A549 treated with AZD2906 at 1 μM for 4 hours (cell line): ENCODE data around the gene PRODH2. TPM values are rescaled to one million over a fixed set of nuclear protein-coding genes. Genes with fewer than 3 reads are reported as not detected.

Experiments used
- total RNA-seq: library from RNA; stranded (reverse); fragments of 200-300 nt; extraction: Qiagen RNA extraction; gene quantifications from 5 replicates; pipeline ENCODE4 v1.2.3, GENCODE V29; 2022

The PRODH2 gene, protein sequence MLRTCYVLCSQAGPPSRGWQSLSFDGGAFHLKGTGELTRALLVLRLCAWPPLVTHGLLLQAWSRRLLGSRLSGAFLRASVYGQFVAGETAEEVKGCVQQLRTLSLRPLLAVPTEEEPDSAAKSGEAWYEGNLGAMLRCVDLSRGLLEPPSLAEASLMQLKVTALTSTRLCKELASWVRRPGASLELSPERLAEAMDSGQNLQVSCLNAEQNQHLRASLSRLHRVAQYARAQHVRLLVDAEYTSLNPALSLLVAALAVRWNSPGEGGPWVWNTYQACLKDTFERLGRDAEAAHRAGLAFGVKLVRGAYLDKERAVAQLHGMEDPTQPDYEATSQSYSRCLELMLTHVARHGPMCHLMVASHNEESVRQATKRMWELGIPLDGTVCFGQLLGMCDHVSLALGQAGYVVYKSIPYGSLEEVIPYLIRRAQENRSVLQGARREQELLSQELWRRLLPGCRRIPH
- total RNA-seq, result 0.14 to 0.56 TPM (median 0.23 TPM) in 5 replicates

GRCh38 chr19:35812220-35813042 lies at the start of gene PRODH2:
TSS of gene PRODH2 (minus strand) at chr19:35812845. CDS start at chr19:35812805, 40 bp downstream.

DNA sequence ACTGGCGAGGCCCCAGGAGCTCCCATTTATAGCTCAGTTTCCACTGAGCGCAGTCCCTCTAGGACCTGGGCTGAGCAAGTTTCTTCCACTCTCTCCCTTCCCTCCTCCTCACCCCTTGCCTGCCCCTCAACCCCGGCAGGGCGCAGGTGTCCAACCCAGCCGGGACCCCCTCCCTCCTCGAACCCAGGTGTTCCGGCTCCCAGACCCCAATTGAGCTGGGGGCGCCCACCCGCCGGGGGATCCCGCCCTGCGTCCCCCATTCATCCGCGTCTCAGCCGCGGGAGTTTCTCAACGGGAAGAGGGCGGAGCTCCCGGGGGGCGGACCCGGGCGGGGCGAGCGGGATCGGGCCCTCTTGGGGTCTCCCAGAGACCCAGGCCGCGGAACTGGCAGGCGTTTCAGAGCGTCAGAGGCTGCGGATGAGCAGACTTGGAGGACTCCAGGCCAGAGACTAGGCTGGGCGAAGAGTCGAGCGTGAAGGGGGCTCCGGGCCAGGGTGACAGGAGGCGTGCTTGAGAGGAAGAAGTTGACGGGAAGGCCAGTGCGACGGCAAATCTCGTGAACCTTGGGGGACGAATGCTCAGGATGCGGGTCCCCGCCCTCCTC lies 44.0 kb upstream of the PRODH2 start, which contains the start of gene KIRREL2:
Gene KIRREL2 (plus strand): TSS at position 366 of the 604 bp plus-strand sequence. CDS start 209 bp downstream, at position 575.

GRCh38 chr19:35852029-35852780 lies 39.6 kb upstream of the PRODH2 start, which contains the start of gene NPHS1:
TSS of gene NPHS1 (minus strand) at chr19:35852504. CDS start at chr19:35851837, 667 bp downstream.

GRCh38 chr19:35775298-35776101 lies 37.1 kb downstream of the PRODH2 start, which contains the start of gene ARHGAP33:
TSS of gene ARHGAP33 (plus strand) at chr19:35775564. CDS start at chr19:35775659, 95 bp downstream.

DNA sequence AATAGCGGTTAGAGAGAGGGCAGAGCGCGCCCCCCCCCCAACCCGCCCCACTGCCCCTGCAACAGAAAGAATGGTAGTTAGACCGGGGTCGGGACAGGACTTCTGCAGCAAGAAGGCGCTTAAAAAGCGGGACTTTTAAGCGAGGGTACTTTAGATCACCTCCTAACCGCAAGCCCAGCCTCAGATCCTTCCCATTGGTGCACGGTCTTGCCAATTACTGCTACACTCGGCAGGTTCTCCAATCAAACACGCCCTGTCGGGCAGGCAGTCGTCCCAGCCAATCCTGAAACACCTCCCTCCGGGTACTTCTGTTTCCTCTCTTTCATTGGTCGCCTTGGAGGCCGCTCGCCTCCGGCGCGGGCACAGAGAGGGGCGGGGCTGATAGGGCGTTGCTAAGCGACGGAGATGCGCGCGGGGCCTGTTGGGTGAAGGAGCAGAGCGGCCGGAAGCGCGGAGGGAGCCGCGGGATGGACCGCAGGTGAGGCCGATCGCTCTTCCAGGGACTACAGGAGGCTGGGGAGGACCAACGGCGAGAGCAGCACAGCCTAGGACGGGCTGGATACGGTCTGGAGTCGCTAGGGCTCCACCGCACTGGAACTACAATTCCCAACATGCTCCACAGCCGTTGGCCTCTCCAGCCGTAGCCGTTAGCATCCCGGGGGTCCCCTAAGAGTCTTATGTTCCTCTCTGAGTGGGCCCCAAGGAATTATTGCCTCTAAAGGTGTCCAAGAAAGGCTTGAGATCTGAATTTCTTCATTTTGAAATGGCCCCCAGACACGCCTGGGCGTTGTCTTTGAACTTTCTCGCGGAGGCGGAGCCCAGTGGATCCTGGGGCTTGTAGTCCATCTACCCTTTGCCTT lies 54.7 kb downstream of the PRODH2 start, which contains the start of gene PROSER3:
Gene PROSER3 (plus strand): TSS at position 428 of the 860 bp plus-strand sequence. CDS start 40 bp downstream, at position 468.

GRCh38 chr19:35756377-35757230 lies 56.0 kb downstream of the PRODH2 start, which contains the start of gene HSPB6:
TSS of gene HSPB6 (minus strand) at chr19:35757029. CDS start at chr19:35757008, 21 bp downstream.

Other genes starting within 250 kb of the PRODH2 start
- 0.06 to 0.14 TPM (median 0.13 TPM) in 4 of 5 replicates, not detected in the other for gene ATP4A, start 249.2 kb downstream of the PRODH2 start, total RNA-seq
- not detected in 5 replicates for gene PMIS2, start 226.7 kb downstream of the PRODH2 start, total RNA-seq
- gene HAUS5, start 200.1 kb downstream of the PRODH2 start, total RNA-seq, result 11.1 to 17.3 TPM (median 14.6 TPM) in 5 replicates
- gene RBM42, start 183.8 kb downstream of the PRODH2 start, total RNA-seq, result 150 to 223 TPM (median 210 TPM) in 5 replicates
- 1.7 to 3.4 TPM (median 2.7 TPM) in 5 replicates for gene ETV2, start 171.1 kb downstream of the PRODH2 start, total RNA-seq
- 1,342 to 1,451 TPM (median 1,370 TPM) in 5 replicates for gene COX6B1, start 164.5 kb downstream of the PRODH2 start, total RNA-seq
- gene UPK1A, start 146.3 kb downstream of the PRODH2 start, total RNA-seq, result 0.55 to 1.1 TPM (median 1.1 TPM) in 5 replicates
- 0.05 TPM in 1 of 5 replicates, not detected in the others for gene ZBTB32, start 108.3 kb downstream of the PRODH2 start, total RNA-seq
- 49.7 to 60.0 TPM (median 57.9 TPM) in 5 replicates for gene KMT2B, start 94.8 kb downstream of the PRODH2 start, total RNA-seq
- 10.9 to 12.5 TPM (median 11.8 TPM) in 5 replicates for gene IGFLR1, start 70.4 kb downstream of the PRODH2 start, total RNA-seq
- gene U2AF1L4, start 67.4 kb downstream of the PRODH2 start, total RNA-seq, result 22.6 to 29.2 TPM (median 25.6 TPM) in 5 replicates
- gene PSENEN, start 67.2 kb downstream of the PRODH2 start, total RNA-seq, result 266 to 332 TPM (median 283 TPM) in 5 replicates
- gene LIN37, start 64.3 kb downstream of the PRODH2 start, total RNA-seq, result 23.0 to 28.0 TPM (median 24.5 TPM) in 5 replicates
- gene HSPB6, start 55.8 kb downstream of the PRODH2 start, total RNA-seq, result 0.08 to 0.34 TPM (median 0.24 TPM) in 5 replicates
- 21.4 to 27.1 TPM (median 26.4 TPM) in 5 replicates for gene PROSER3, start 54.7 kb downstream of the PRODH2 start, total RNA-seq
- gene ARHGAP33, start 37.3 kb downstream of the PRODH2 start, total RNA-seq, result 5.4 to 7.6 TPM (median 5.9 TPM) in 5 replicates
- 0.34 to 0.71 TPM (median 0.49 TPM) in 5 replicates for gene NPHS1, start 39.7 kb upstream of the PRODH2 start, total RNA-seq
- gene KIRREL2, start 44.1 kb upstream of the PRODH2 start, total RNA-seq, result 0.39 to 0.59 TPM (median 0.44 TPM) in 5 replicates
- 70.1 to 97.9 TPM (median 93.9 TPM) in 5 replicates for gene APLP1, start 55.7 kb upstream of the PRODH2 start, total RNA-seq
- 4.9 to 7.5 TPM (median 5.7 TPM) in 5 replicates for gene NFKBID, start 87.7 kb upstream of the PRODH2 start, total RNA-seq
- 0.29 to 0.75 TPM (median 0.53 TPM) in 4 of 5 replicates, not detected in the other for gene HCST, start 89.7 kb upstream of the PRODH2 start, total RNA-seq
- gene TYROBP, start 95.5 kb upstream of the PRODH2 start, total RNA-seq, result not detected in 5 replicates
- 20.1 to 27.8 TPM (median 23.2 TPM) in 5 replicates for gene LRFN3, start 123.5 kb upstream of the PRODH2 start, total RNA-seq
- gene SDHAF1, start 182.3 kb upstream of the PRODH2 start, total RNA-seq, result 32.3 to 50.8 TPM (median 46.9 TPM) in 5 replicates
- 0.04 to 0.50 TPM (median 0.25 TPM) in 5 replicates for gene SYNE4, start 196.0 kb upstream of the PRODH2 start, total RNA-seq
- gene ALKBH6, start 201.4 kb upstream of the PRODH2 start, total RNA-seq, result 23.0 to 25.8 TPM (median 24.4 TPM) in 5 replicates
- gene CLIP3, start 220.0 kb upstream of the PRODH2 start, total RNA-seq, result 0.46 to 1.3 TPM (median 0.78 TPM) in 5 replicates
- 5.3 to 8.4 TPM (median 7.5 TPM) in 5 replicates for gene THAP8, start 241.4 kb upstream of the PRODH2 start, total RNA-seq
- 21.3 to 28.1 TPM (median 25.4 TPM) in 5 replicates for gene WDR62, start 242.1 kb upstream of the PRODH2 start, total RNA-seq